Stimulated activated CD8-positive, alpha-beta memory T cell treated with anti-CD3 and anti-CD28 coated beads, Interleukin-7, amount 100 ng/mL, for 48 hours (primary cell): ENCODE measurements around the gene ABRAXAS1.
"Not testable (repeated sequence)": the region's sequence is repeated elsewhere in the genome, so short reads cannot be mapped to it uniquely, and the experiment has no call there.

ENCODE experiments used
- DNase-seq, 2 donors: peaks; one replicate each; pipeline ENCODE4 v3.0.0-alpha.2; 2020; ENCODE audit warnings: low read depth in 1 of 2; ENCODE audit errors: extremely low read depth in 1 of 2

Gene ABRAXAS1

DNA sequence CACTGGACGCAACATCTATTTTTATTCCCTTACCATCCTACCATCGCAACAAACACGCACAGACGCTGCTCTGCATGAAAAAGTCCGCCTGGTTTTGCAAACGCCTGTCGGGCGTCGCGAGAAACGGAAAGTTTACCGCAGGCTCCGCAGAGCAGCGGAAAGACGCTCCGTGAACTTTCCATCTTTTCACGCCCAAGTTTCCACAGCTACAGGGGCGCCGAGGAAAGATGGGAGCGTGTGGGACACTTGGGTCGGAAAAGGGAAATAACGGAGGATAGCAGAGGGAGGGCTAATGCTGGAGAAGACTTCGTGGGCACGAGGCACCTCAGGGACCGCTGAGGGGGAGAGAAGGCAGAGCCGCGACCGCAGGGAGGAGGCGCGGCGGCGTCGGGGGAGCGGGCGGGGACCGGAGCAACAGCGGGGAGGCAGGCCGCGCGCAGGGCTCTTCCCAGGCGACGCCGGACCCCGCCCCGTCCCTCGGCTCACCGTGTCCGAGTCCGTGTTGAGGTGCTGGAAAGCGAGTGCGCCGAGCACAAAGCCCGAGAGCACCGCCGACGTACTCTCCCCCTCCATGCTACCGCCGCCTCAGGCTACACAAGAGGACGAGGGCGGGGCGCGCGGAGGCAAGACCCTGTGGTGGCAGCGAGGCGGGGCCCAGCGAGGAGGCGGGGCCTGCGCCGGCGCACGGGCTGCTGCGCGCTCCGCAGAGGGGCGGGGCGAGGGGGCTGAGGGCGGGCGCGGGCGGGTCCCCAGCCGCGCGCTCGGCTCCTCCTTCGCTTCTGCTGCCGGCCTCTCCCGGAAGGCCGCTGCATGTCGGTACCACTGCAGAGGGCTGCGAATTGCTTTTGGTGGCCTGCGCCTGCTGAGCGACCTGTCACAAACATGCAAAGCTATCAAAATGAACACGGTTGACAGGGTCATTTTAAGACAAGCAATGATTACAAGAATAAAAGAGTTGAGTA is at the start of gene ABRAXAS1:
TSS of gene ABRAXAS1 (minus strand) at position 601 of the 962 bp plus-strand sequence. CDS start at position 573, 28 bp downstream.
- peak; percentile 84 to 93 for DNase-seq

DNA sequence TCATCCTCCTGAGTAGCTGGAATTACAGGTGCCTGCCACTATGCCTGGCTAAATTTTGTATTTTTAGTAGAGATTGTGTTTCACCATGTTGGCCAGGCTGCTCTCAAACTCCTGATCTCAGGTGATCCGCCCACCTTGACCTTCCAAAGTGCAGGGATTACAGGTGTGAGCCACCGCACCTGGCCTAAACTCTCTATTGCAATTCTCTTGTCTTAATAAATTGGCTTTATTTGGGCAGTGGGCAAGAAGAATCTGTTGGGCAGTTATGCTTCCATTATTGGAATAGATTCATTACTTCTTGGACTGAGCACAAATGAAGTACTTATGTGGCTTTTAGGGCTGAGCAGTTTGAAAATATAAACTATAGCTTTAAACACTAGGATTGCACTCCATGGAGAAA is 42.8 kb upstream of the ABRAXAS1 start:
- DNase-seq, result no peak

DNA sequence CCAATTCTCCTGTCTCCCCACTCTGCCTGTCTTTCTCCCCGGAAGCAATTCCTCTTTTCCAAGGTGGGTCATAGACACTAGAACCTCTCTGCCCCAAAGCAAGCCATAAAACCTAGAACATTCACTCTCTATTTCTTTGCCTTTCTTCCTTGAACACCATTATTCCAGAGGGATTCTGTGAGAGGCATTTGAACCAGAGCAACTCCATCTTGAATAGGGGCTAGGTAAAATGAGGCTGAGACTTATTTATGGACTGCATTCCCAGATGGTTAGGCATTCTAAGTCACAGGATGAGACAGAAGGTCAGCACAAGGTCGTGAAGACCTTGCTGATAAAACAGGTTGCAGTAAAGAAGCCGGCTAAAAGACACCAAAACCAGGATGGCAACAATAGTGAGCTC is 37.3 kb upstream of the ABRAXAS1 start:
- no peak for DNase-seq

DNA sequence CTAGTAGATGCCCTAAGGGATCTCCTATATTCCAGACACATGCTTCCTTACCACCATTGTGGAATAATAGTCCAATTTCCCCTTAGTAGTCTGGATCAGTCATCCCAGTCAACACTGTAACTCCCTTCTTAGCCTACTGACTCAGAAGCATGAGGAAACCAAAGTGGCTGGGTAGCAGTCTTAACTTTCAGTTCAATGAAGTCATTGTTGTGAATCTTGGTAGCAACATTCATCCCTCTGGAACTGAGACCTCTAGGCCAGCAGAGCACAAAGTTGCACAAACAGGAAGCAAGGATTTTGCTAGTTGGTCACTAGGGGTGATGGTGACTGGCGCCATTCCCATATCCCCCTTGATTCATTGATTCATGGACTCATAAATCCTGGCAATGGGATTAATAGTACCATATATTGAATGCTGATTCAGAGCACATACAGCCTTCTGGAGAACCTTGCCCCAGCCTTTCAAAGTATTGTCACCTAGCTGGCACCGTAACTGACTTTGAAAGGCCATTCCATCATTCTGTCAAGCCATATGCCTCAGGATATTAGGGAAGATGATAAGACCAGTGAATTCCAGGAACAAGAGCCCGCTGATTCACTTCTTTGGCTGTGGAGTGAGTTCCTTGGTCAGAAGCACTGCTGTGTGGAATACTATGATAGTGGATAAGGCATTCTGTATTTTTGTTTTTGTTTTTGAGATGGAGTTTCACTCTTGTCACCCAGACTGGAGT is 31.3 kb upstream of the ABRAXAS1 start:
- no peak for DNase-seq

DNA sequence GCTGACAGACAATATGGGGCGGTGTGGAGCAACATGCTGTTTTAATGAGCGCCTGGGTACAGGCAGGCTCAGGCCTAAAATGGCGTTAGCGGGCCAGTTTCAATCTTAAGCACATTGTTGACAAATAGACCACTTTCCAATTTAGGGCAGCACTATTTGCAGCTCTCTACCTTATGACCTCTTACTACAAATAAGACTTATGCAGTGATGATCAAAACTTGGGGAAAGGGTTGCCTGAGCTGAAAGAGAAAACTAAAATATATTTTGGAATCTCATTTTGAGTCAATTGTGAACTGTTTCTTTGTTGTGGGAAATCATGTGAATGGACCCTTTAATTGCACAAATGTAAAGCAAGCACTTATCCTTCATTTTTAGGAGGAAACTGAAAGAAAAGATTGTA is 25.5 kb upstream of the ABRAXAS1 start:
- no peak for DNase-seq

DNA sequence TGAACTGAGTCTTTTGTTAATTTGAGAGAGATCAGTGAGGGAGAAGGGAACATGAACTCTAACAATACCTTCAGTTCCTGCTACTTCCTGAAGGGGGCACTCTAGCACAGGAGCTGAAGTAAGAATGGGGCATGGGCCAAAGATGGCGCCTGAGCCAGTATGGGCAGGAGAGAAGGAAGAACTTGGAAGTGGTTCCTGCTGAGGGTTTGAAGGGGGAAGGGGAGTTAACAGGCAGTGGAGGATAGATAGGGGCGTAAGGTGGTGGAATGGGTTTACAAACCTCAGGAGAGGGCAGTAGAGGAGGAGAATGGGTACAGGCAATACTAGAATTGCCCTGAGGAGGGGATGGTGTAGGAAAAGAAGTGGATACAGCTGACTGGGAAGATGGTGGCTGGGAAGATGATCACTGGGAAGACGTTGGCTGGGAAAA is 24.3 kb upstream of the ABRAXAS1 start:
- DNase-seq, result peak in 1 of 2 donors; percentile 40

DNA sequence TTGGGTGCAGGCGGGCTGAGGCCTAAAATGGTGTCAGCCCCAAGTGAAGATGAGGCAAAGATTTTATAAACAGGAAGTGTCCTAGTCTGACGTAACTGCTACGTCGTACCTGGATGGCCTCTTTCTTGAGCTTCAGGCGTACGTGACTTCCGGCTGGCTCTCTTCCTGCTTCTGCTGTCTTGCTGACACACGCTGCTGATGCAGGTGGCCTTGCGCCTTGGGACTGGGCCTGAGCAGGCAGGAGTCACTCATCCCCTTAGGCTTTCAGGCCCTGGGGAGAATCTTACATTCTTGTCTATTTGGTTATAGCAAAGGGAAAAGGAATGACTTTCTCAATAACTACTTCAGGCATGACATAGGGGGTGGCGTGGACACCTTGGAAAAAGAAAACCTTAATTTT is 20.1 kb upstream of the ABRAXAS1 start:
- DNase-seq, result no peak

DNA sequence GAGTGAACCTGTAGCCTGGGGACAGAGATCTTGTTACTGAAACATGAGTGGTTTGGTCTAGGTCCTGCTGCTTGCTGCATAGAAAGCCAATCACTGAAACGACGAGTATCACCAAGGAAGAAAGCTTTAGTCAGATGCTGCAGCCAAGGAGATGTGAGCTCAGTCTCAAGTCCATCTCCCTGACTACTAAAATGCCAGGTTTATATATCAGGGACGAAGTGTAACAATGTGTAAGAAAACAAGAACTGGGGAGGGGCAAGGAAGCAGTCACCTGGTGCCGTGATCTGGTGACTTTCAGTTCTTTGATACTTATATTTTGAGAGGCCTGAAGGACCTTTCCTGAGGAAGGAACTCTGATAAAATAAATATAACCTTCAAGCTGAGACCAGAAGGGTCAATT is 19.6 kb upstream of the ABRAXAS1 start:
- DNase-seq, result no peak

DNA sequence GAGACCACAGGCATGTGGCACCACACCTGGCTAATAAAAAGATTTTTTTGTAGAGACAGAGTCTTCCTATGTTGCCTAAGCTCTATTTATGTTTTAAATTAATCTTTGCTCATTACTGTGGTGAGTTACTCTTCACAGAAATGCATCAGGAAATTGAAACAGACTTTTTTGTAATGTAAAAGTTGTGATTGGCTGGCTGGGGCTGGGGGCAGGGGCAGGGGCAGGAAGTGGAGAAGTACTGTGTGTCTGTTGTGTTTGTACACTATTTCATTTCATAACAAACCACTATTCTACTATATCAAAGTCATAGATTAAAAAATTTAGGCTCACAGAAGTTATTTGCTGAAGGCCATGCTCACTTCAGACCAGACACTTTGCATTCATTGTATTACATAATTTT is 19.1 kb upstream of the ABRAXAS1 start:
- no peak for DNase-seq

DNA sequence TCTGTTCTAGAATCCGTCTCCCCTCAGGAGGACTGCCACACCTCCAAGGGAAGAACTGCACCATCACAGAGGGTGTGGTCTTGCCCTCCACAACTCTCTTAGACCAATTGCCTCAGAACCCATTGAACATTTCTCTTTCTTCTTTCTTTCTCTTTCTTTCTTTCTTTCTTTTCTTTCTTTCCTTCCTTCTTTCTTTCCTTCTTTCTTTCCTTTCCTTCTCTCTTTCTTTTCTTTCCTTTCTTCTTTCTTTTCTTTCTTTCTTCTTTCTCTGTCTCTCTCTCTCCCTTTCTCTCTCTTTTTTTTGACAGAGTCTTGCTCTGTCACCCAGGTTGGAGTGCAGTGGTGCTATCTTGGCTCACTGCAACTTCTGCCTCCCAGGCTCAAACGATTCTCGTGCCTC is 16.8 kb upstream of the ABRAXAS1 start:
- not testable (repeated sequence) for DNase-seq

DNA sequence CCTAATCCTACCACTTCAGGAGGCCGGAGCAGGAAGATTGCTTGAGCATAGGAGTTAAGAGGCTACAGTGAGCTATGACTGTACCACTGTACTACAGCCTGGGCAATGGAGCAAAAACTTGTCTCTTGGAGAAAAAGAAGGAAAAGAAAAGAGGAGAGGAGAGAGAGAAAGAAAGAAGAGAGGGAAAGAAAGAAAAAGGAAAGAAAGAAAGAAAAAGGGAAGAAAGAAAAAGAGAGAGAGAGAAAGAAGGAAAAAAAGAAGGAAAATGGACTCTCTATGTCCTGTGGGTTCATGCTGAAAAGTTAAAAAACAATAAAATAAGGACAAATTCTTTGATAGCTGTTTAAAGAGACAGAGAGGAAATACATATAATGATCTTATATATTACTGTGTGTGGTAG is 13.3 kb upstream of the ABRAXAS1 start:
- no peak for DNase-seq

DNA sequence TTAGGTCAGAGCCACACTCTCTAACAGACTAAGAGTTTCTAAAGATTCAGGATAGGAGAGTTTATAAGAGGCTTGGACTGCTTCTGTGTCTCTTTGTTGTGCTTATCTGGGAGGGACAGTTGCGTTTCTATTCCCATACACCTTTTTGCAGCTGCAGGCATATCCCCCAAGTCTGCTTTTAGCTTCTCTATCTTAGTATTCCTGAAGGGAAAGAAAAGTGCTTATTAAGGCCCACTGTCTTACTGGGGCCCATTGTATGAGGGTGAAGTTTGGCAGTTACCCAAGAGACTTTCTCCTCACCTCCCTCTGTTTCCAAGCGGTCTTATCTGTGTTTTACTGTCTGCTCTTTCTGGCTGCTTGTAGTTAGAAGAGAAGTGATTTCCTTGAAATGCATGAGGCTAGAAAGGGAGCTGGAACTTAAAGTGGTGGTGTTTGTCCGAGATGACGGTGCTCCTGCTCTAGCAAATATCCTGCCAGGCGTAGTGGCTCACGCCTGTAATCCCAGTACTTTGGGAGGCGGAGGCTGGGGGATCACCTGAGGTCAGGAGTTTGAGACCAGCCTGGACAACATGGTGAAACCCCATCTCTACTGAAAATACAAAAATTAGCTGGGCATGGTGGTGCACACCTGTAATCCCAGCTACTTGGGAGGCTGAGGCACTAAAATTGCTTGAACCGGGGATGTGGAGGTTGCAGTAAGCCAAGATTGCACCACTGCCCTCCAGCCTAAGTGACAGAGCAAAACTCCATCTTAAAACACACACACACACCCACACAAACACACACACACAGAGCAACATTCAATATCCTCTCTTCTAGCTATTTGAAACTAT is 11.4 kb upstream of the ABRAXAS1 start:
- not testable (repeated sequence) for DNase-seq

DNA sequence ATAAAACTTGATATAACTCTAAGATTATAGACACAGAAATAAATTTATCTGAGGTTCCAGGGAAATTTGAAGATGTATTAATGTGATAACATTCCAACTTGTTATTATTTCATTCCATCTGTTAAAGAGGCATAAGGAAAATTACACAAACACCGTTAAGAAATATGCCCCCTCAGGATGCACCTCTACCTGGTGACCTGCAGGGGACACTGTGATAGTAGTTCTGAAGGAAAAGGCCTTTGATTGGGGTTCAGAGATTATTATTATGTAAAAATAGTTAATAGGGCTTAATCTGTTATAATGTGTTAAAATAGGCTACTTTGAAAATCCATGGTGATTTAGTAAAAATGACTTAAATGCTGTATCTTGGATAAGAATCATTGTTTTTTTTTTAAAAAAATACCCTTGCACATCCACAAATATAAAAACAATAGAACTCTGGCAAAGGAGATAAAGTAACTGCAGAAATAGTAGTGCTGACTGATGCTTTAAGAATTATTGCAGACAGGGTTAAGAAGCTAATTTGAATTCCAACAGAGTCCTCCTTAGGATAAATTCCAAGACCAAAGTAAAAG is 6.1 kb upstream of the ABRAXAS1 start:
- no peak for DNase-seq

DNA sequence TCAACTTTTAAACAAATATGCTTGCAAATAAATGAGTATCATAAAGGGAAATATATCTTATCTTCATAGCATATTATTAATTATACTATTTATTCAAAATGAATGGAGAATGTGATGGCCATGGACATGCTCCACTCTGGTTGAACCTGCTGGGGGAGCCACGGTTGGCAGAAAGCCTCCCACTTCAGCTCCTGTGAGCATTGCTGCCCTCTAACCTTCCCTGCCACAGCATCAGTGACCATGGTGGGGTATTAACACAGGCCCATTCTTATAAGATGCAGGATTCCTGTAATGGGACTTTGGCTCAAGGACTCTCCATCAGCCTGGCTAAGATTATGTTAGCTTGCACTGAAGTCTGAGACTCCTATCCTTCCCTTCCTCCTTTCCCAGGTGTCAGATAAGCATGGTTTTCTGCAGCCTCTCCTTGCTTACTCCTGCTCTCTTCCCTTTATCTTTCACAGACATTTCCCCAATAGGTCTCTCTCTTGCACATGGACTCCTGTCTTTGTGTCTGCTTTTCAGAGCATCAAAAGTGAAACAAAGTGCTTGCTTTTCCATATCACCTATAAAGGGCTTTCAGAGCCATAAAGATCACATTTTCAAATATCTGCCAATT is 4.9 kb upstream of the ABRAXAS1 start:
- no peak for DNase-seq

DNA sequence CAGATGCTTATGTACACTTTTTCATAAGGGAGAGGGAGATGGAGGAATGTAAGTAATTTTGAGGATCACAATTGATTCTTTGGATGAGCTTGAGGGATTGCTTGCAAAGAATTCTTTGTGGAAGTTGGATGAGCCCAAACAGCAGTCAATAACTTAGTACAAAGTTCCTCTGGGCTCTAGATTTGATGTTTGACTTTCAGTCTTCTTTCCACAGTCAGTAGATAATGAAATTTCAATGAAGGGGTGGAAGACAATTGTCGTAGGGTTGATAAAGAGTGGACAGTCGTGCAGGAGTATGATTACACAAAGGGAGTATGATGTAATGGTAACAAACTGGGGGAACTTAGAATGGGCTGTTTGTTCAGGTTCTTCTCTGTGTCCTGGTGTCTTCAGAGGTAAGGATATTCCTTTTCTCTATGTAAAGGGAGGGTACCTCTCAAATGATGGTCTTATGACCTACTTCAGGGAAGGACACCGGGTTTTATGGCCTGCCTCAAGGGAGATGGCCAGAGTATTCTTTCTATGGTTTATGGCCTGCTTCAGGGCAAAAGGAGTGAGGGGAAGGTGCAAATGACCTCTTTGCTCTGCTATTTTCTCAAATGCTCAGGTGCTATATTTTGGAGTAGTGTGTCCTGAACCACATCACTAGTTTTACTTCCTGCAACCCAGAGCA is 1.7 kb upstream of the ABRAXAS1 start:
- DNase-seq, result no peak

DNA sequence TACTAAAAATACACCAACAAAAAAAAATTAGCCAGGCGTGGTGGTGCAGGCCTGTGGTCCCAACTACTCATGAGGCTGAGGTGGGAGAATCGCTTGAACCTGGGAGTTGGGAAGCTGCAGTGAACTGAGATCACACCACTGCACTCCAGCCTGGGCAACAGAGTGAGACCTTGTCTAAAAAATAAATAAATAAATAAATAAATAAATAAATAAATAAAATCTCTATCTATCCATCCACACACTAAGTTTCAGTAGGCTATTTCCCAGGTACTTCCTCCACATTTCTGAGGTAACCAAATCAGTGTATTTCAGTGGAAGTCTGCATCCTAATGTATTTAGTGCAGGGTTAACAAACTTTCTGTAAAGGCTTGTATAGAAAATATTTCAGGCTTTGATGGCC is 10.9 kb downstream of the ABRAXAS1 start:
- DNase-seq, result no peak

DNA sequence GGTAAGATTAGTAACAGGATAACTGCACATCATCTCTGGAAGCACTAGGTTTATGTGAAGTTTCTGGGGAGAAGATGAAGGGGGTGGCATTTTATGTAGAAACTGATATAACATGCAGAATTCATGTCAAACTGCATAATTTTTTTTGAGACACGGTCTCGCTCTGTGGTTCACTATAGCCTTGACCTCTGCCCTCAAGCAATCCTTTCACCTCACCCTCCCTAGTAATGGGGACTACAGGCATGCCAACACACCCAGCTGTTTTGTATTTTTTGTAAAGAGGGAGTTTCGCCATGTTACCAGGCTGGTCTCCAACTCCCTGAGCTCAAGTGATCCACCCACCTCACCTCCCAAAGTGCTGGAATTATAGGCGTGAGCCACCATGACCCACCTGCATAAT is 11.5 kb downstream of the ABRAXAS1 start:
- DNase-seq, result no peak

DNA sequence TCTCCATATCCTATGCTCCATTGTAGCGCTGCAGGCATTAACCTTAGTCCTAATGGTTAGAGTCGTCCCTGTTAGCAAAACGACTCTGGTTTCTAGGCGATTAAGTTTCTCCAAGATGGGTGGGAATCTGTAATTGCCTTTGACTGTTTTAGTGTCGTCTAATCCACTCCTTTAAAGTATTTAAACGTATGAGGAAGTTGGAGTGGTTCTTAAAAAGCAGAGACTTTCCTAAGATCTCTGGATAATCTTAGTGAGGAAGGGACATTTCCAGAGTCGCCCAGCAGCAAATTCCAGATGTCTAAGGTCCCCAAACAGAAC is 28.8 kb downstream of the ABRAXAS1 start:
- DNase-seq, result no peak

DNA sequence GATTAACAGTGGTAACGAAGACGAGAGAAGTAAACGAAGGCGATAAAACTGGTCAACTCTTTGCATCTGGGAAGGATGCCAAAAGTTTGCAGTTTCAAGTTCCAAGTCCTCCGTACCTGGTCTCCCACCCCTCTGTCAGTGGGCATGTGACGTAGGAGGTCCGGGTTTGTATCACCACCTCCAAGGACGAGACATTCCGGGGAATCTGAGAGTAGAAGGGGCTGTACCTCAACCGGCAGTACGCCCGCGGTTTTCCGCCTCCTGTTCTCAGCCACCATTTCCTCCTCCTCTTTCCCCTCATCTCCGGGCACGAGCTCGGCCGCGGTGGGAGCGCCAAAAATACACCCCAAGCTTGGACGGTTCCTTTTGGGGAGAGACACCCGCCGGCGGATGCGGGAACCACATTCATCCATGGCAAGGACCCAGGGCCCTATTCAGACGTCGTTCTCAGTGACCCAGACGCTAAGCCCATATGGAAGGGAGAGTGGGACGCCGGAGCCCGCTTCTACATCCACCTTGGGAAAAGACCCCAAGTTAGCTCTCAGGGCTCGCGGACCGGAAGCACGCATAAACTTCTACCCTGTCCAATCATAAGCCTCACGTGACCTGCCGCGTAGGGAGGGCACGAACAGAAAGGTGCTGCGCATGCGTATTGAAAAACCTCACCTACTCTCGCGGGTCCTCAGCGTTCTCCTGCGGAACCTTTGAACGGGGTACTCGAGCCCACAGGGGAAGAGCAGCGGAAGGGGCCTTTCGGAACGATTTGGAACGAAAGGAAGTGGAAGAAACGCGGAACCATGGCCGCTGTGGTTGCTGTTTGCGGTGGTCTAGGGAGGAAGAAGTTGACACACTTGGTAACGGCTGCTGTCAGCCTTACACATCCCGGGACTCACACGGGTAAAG is 29.4 kb downstream of the ABRAXAS1 start, which contains the start of the genes HELQ and MRPS18C:
TSS of gene HELQ (minus strand) at position 543 of the 903 bp plus-strand sequence. CDS start at position 413, 130 bp downstream.
TSS of gene MRPS18C (plus strand) at position 778 of the 903 bp plus-strand sequence. CDS start at position 798, 20 bp downstream.
- peak; percentile 88 to 94 for DNase-seq
